ENCODE data around the gene ZWINT. TPM values are rescaled to one million over a fixed set of nuclear protein-coding genes. Genes with fewer than 3 reads are reported as not detected.

The ZWINT gene
- total and polyA plus RNA-seq, 11 donors = 0.65 to 11.0 (median 1.5) TPM

- Histone ChIP-seq H3K27me3 (no peaks in the 10 kb centered on the region), H3K4me1 (no peaks in the 10 kb centered on the region), H3K36me3 (no peaks in the 10 kb centered on the region), H3K27ac (no peak overlapping the region), H3K4me3 (no peak overlapping the region), H3K9me3 (peaks cover 0 to 10% (median 0%) of the 10 kb centered on the region in 12 donors)
- no peak for DNase-seq
- intact Hi-C loops (cut with DNase I) = loop anchor here in 1 of 10 donors (10.0 kb wide), 1 partner anchor 55 kb away; no protein-coding TSS in a partner anchor
- TF ChIP-seq CTCF (IDR thresholded peaks at IDR 0.05) = no peak
- no peak for ATAC-seq
- WGBS, 4 donors = 95 to 97% (median 96%) methylated on average over 2 of the region's 2 CpGs
These were observed 31.1 kb downstream of the ZWINT start for GRCh38 chr10:56329961-56330360.

- DNase-seq (no peak), ATAC-seq (no peak)
- intact Hi-C loops (cut with DNase I) = no loop called here
- TF ChIP-seq CTCF (IDR thresholded peaks at IDR 0.05) (no peak), POLR2A (IDR thresholded peaks at IDR 0.05) (no peak)
- H3K27ac ChIP-seq = no peak overlapping the region
- no peaks in the 10 kb centered on the region for H3K4me1 ChIP-seq
- no peaks in the 10 kb centered on the region for H3K27me3 ChIP-seq
- H3K4me3 ChIP-seq = no peak overlapping the region
- H3K36me3 ChIP-seq = no peaks in the 10 kb centered on the region
- WGBS, 4 donors = 62 to 71% (median 69%) methylated on average over 3 of the region's 3 CpGs
- no peaks in the 10 kb centered on the region for H3K9me3 ChIP-seq
These were observed 33.9 kb downstream of the ZWINT start for GRCh38 chr10:56327118-56327517.

GRCh38 chr10:56319386-56319785 is 41.7 kb downstream of the ZWINT start:
- no peaks in the 10 kb centered on the region for H3K36me3 ChIP-seq
- TF ChIP-seq CTCF (IDR thresholded peaks at IDR 0.05) (no peak), POLR2A (IDR thresholded peaks at IDR 0.05) (no peak)
- intact Hi-C loops (cut with DNase I) = no loop called here
- H3K9me3 ChIP-seq = peaks cover 0 to 15% (median 7%) of the 10 kb centered on the region in 12 donors
- no peaks in the 10 kb centered on the region for H3K27me3 ChIP-seq
- no peak overlapping the region for H3K27ac ChIP-seq
- ATAC-seq (no peak), DNase-seq (no peak)
- no peak overlapping the region for H3K4me3 ChIP-seq
- no peaks in the 10 kb centered on the region for H3K4me1 ChIP-seq

- no peaks in the 10 kb centered on the region for H3K27me3 ChIP-seq
- TF ChIP-seq POLR2A (IDR thresholded peaks at IDR 0.05) (no peak), CTCF (IDR thresholded peaks at IDR 0.05) (no peak)
- peaks cover 0 to 15% (median 7%) of the 10 kb centered on the region in 12 donors for H3K9me3 ChIP-seq
- intact Hi-C loops (cut with DNase I) = no loop called here
- no peaks in the 10 kb centered on the region for H3K4me1 ChIP-seq
- 58 to 67% (median 61%) methylated on average over 2 of the region's 2 CpGs for WGBS, 4 donors
- DNase-seq (no peak), ATAC-seq (no peak)
- no peak overlapping the region for H3K27ac ChIP-seq
- H3K36me3 ChIP-seq = no peaks in the 10 kb centered on the region
- no peak overlapping the region for H3K4me3 ChIP-seq
These were observed 42.2 kb downstream of the ZWINT start for GRCh38 chr10:56318816-56319215.
